ENCODE measurements around the gene SNX5. TPM values are rescaled to one million over a fixed set of nuclear protein-coding genes. Genes with fewer than 3 reads are reported as not detected.

Gene SNX5
- total RNA-seq, 2 experiments from 2014 or later, result 204 to 274 TPM

- intact Hi-C loops (cut with micrococcal nuclease; ENCODE audit: unreplicated experiment), result loop anchor here (2.0 kb wide), 1 partner anchor 17 kb away; no protein-coding TSS in a partner anchor
- Histone ChIP-seq H3K9me3 (ENCODE audit: low read length) (peaks cover 7% of the 10 kb centered on the region; the same call in 1 of the 2 replicates), H3K79me2 (ENCODE audit: insufficient read depth, low read depth, low read length) (peaks cover 100% of the 10 kb centered on the region), H3K4me1 (ENCODE audit: insufficient read depth, low read length, poor library complexity, severe bottlenecking) (peaks cover 83% of the 10 kb centered on the region), H2AFZ (ENCODE audit: low read length) (no peak overlapping the region), H3K4me2 (ENCODE audit: low read length) (peak overlapping the region; percentile 80), H3K9me2 (ENCODE audit: insufficient read depth, low read length) (no peaks in the 10 kb centered on the region), H3K4me3 (ENCODE audit: low read depth, low read length, poor library complexity, severe bottlenecking) (peak overlapping the region; percentile 58), H4K20me1 (ENCODE audit: insufficient read depth, low read length) (peaks cover 68% of the 10 kb centered on the region), H3K27ac (ENCODE audit: low read depth, low read length, poor library complexity, severe bottlenecking) (peak overlapping the region; percentile 82), H3K36me3 (ENCODE audit: insufficient read depth, low read length) (peaks cover 100% of the 10 kb centered on the region)
- BruUV-seq (replicated peaks), result no TSS peak
- CTCF ChIA-PET (ENCODE audit: unreplicated experiment), result no interaction called here
- POLR2A ChIA-PET, result interaction anchor here (0.6 to 4.5 kb wide), 18 partner anchors 10 to 440 kb away, joined by 3 to 47 read pairs (median 4); partner anchors contain the start of genes DSTN, RRBP1 and SNX5
- TF ChIP-seq EZH2phosphoT487 (IDR thresholded peaks at IDR 0.05; ENCODE audit: borderline replicate concordance, low read depth, low read length), result no peak
- peak; percentile 80 for DNase-seq (ENCODE audit: low spot score)
Observed at GRCh38 chr20:17956099-17956685, 12.4 kb downstream of the SNX5 start.

DNA sequence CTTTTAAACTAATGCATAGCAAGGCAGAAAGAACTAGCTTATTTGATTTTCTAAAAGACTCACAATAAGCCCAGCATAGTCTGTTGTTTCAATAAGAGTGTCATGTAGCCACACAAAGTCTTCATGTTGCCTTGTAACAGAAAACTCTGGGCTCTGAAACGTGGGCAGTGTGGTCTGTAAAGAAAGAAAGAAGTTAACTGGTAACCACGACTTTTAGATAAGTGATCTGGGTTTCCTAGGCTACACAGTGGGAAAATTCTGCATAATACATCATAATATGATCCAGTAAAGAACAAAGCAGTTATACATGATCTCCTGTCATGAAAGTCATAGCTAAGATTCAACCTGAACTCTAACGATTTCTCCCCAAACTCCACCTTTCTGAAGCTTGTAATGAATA is 13.3 kb downstream of the SNX5 start:
- H4K20me1 ChIP-seq (ENCODE audit: insufficient read depth, low read length), result peaks cover 72% of the 10 kb centered on the region
- no TSS peak for BruUV-seq (replicated peaks)

GRCh38 chr20:17953935-17954334 is 14.7 kb downstream of the SNX5 start:
- no peak overlapping the region for H3K4me3 ChIP-seq (ENCODE audit: low read depth, low read length, poor library complexity, severe bottlenecking)
- H3K4me1 ChIP-seq (ENCODE audit: insufficient read depth, low read length, poor library complexity, severe bottlenecking), result peaks cover 81% of the 10 kb centered on the region
- H3K9me3 ChIP-seq (ENCODE audit: low read length), result peaks cover 7% of the 10 kb centered on the region; the same call in 1 of the 2 replicates
- peaks cover 100% of the 10 kb centered on the region for H3K36me3 ChIP-seq (ENCODE audit: insufficient read depth, low read length)
- peaks cover 100% of the 10 kb centered on the region for H3K79me2 ChIP-seq (ENCODE audit: insufficient read depth, low read depth, low read length)
- no peak overlapping the region for H3K4me2 ChIP-seq (ENCODE audit: low read length)
- intact Hi-C loops (cut with micrococcal nuclease; ENCODE audit: unreplicated experiment), result no loop called here
- H3K9me2 ChIP-seq (ENCODE audit: insufficient read depth, low read length), result no peaks in the 10 kb centered on the region
- H3K27ac ChIP-seq (ENCODE audit: low read depth, low read length, poor library complexity, severe bottlenecking), result no peak overlapping the region
- TF ChIP-seq EZH2phosphoT487 (IDR thresholded peaks at IDR 0.05; ENCODE audit: borderline replicate concordance, low read depth, low read length), result no peak
- TF ChIP-seq, protein P1, sequence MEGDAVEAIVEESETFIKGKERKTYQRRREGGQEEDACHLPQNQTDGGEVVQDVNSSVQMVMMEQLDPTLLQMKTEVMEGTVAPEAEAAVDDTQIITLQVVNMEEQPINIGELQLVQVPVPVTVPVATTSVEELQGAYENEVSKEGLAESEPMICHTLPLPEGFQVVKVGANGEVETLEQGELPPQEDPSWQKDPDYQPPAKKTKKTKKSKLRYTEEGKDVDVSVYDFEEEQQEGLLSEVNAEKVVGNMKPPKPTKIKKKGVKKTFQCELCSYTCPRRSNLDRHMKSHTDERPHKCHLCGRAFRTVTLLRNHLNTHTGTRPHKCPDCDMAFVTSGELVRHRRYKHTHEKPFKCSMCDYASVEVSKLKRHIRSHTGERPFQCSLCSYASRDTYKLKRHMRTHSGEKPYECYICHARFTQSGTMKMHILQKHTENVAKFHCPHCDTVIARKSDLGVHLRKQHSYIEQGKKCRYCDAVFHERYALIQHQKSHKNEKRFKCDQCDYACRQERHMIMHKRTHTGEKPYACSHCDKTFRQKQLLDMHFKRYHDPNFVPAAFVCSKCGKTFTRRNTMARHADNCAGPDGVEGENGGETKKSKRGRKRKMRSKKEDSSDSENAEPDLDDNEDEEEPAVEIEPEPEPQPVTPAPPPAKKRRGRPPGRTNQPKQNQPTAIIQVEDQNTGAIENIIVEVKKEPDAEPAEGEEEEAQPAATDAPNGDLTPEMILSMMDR (conservative IDR thresholded peaks at IDR 0.05; ENCODE audit: low read length), result no peak
- peaks cover 76% of the 10 kb centered on the region for H4K20me1 ChIP-seq (ENCODE audit: insufficient read depth, low read length)
- no peak for DNase-seq (ENCODE audit: low spot score)
- ChIA-PET CTCF (ENCODE audit: unreplicated experiment) (no interaction called here), POLR2A (interaction anchor here (0.6 to 3.2 kb wide), 4 partner anchors 9 to 20 kb away, joined by 3 to 13 read pairs (median 7); no protein-coding TSS in a partner anchor)
- no peak overlapping the region for H2AFZ ChIP-seq (ENCODE audit: low read length)
- BruUV-seq (replicated peaks), result no TSS peak

More for the DNA sequence above, 13.3 kb downstream of the SNX5 start:
- TF ChIP-seq, protein P1 (conservative IDR thresholded peaks at IDR 0.05; ENCODE audit: low read length), result no peak
- TF ChIP-seq EZH2phosphoT487 (IDR thresholded peaks at IDR 0.05; ENCODE audit: borderline replicate concordance, low read depth, low read length), result no peak
- ChIA-PET CTCF (ENCODE audit: unreplicated experiment) (interaction anchor here (0.8 kb wide), 1 partner anchor 9 kb away, joined by 3 read pairs; no protein-coding TSS in a partner anchor), POLR2A (interaction anchor here (0.6 to 4.5 kb wide), 11 partner anchors 8 to 441 kb away, joined by 3 to 47 read pairs (median 7); partner anchors contain the start of genes DSTN, RRBP1 and SNX5)
- Histone ChIP-seq H3K4me1 (ENCODE audit: insufficient read depth, low read length, poor library complexity, severe bottlenecking) (peaks cover 82% of the 10 kb centered on the region), H2AFZ (ENCODE audit: low read length) (no peak overlapping the region), H3K9me2 (ENCODE audit: insufficient read depth, low read length) (no peaks in the 10 kb centered on the region), H3K79me2 (ENCODE audit: insufficient read depth, low read depth, low read length) (peaks cover 100% of the 10 kb centered on the region), H3K27ac (ENCODE audit: low read depth, low read length, poor library complexity, severe bottlenecking) (peak overlapping the region; percentile 82), H3K36me3 (ENCODE audit: insufficient read depth, low read length) (peaks cover 100% of the 10 kb centered on the region), H3K4me2 (ENCODE audit: low read length) (peak overlapping the region; percentile 80), H3K4me3 (ENCODE audit: low read depth, low read length, poor library complexity, severe bottlenecking) (peak overlapping the region; percentile 58), H3K9me3 (ENCODE audit: low read length) (peaks cover 7% of the 10 kb centered on the region; the same call in 1 of the 2 replicates)
- no peak for DNase-seq (ENCODE audit: low spot score)
- intact Hi-C loops (cut with micrococcal nuclease; ENCODE audit: unreplicated experiment), result no loop called here

Data from OCI-LY7 (cell line).